Measurements from ENCODE around the gene MARK3.
"Not testable (repeated sequence)": the region's sequence is repeated elsewhere in the genome, so short reads cannot be mapped to it uniquely, and the experiment has no call there.

Gene MARK3

GRCh38 chr14:103512180-103512579 lies 127.0 kb downstream of the MARK3 start:
- DNase-seq (ENCODE audit: low read depth in 2 of 2): not testable (repeated sequence)

GRCh38 chr14:103512701-103513611 lies 127.7 kb downstream of the MARK3 start:
- no peak for DNase-seq (ENCODE audit: low read depth in 2 of 2)

- DNase-seq (ENCODE audit: low read depth in 2 of 2): no peak
Measured at GRCh38 chr14:103514596-103515421, 129.6 kb downstream of the MARK3 start.

GRCh38 chr14:103516426-103517173 lies 131.4 kb downstream of the MARK3 start:
- no peak for DNase-seq (ENCODE audit: low read depth in 2 of 2)

GRCh38 chr14:103517174-103517566 lies 132.0 kb downstream of the MARK3 start:
- DNase-seq (ENCODE audit: low read depth in 2 of 2): no peak

- no peak for DNase-seq (ENCODE audit: low read depth in 2 of 2)
Measured at GRCh38 chr14:103517721-103518421, 132.7 kb downstream of the MARK3 start.

- peak; percentile 35 to 54 for DNase-seq (ENCODE audit: low read depth in 2 of 2)
Measured at GRCh38 chr14:103518422-103519042, 133.3 kb downstream of the MARK3 start.

GRCh38 chr14:103519043-103519836 lies 134.0 kb downstream of the MARK3 start:
- no peak for DNase-seq (ENCODE audit: low read depth in 2 of 2)

- no peak for DNase-seq (ENCODE audit: low read depth in 2 of 2)
Measured at GRCh38 chr14:103519837-103520212, 134.6 kb downstream of the MARK3 start.

GRCh38 chr14:103520269-103520656 lies 135.0 kb downstream of the MARK3 start:
- no peak for DNase-seq (ENCODE audit: low read depth in 2 of 2)

GRCh38 chr14:103520657-103521437 lies 135.6 kb downstream of the MARK3 start:
- peak; percentile 23 to 38 for DNase-seq (ENCODE audit: low read depth in 2 of 2)

- no peak for DNase-seq (ENCODE audit: low read depth in 2 of 2)
Measured at GRCh38 chr14:103521438-103521950, 136.3 kb downstream of the MARK3 start.

GRCh38 chr14:103521951-103522563 lies 136.8 kb downstream of the MARK3 start:
- no peak for DNase-seq (ENCODE audit: low read depth in 2 of 2)

GRCh38 chr14:103522649-103523574 lies 137.7 kb downstream of the MARK3 start, which contains the start of gene CKB:
CKB (minus strand) TSS chr14:103522830; CDS start chr14:103522493, 337 bp downstream.
- DNase-seq (ENCODE audit: low read depth in 2 of 2): no peak

GRCh38 chr14:103523575-103523954 lies 138.3 kb downstream of the MARK3 start:
- DNase-seq (ENCODE audit: low read depth in 2 of 2): no peak

- no peak for DNase-seq (ENCODE audit: low read depth in 2 of 2)
Measured at GRCh38 chr14:103524002-103524935, 139.1 kb downstream of the MARK3 start.
